GM23338 (cell line): ENCODE data around the gene AFF3. TPM values are rescaled to one million over a fixed set of nuclear protein-coding genes. Genes with fewer than 3 reads are reported as not detected.

Experiments used
- ATAC-seq: fragments of 200-7000 bp; cut with Tn5 transposase; 3 replicates; pipeline ENCODE4 v1.9.1; 2020
- DNase-seq: peaks from one replicate; pipeline ENCODE4 v3.0.0-alpha.2; 2015; ENCODE audit warnings: low spot score
- H2AFZ ChIP-seq: fragments of 200-600 bp; sonication (generic); 2 replicates; pipeline ENCODE4 v1.8.0; 2016; ENCODE audit warnings: antibody characterized with exemption, mild to moderate bottlenecking, moderate library complexity
- H3F3A ChIP-seq: fragments of 200-600 bp; sonication (generic); replicated peaks from 2 replicates; pipeline ENCODE4 v1.8.0; 2017; ENCODE audit warnings: antibody characterized with exemption, mixed run types, low read depth
- H3K27ac ChIP-seq: fragments of 200-600 bp; sonication (generic); 2 replicates; pipeline ENCODE4 v1.6.1; 2016; ENCODE audit warnings: low read depth
- H3K27me3 ChIP-seq: fragments of 200-600 bp; sonication (generic); 2 replicates; pipeline ENCODE4 v1.8.0; 2016; ENCODE audit warnings: mild to moderate bottlenecking, mixed run types, moderate library complexity; ENCODE audit not compliant: insufficient read depth
- H3K36me3 ChIP-seq: fragments of 200-600 bp; sonication (generic); 2 replicates; pipeline ENCODE4 v1.8.0; 2016; ENCODE audit warnings: mild to moderate bottlenecking; ENCODE audit not compliant: insufficient read depth
- H3K4me1 ChIP-seq: fragments of 200-600 bp; sonication (generic); 2 replicates; pipeline ENCODE4 v1.8.0; 2016; ENCODE audit warnings: mild to moderate bottlenecking, moderate library complexity; ENCODE audit not compliant: insufficient read depth
- H3K4me2 ChIP-seq: fragments of 200-600 bp; sonication (generic); 2 replicates; pipeline ENCODE4 v1.7.1; 2017; ENCODE audit warnings: mixed run types
- H3K4me3 ChIP-seq: fragments of 200-600 bp; sonication (generic); 2 replicates; pipeline ENCODE4 v1.6.1; 2016; ENCODE audit warnings: mixed run types
- H3K79me2 ChIP-seq: fragments of 200-600 bp; sonication (generic); replicated peaks from 2 replicates; pipeline ENCODE4 v1.8.0; 2017; ENCODE audit warnings: mild to moderate bottlenecking; ENCODE audit not compliant: insufficient read depth
- H3K9me2 ChIP-seq: fragments of 200-600 bp; sonication (generic); 2 replicates; pipeline ENCODE4 v1.8.0; 2017; ENCODE audit not compliant: insufficient read depth
- H4K20me1 ChIP-seq: fragments of 200-600 bp; sonication (generic); replicated peaks from 2 replicates; pipeline ENCODE4 v1.8.0; 2017; ENCODE audit warnings: mild to moderate bottlenecking; ENCODE audit not compliant: insufficient read depth
- H3K27ac Mint-ChIP-seq: 2 replicates; pipeline ENCODE4 v1.8.0; 2020; ENCODE audit warnings: inconsistent platforms, mild to moderate bottlenecking, moderate library complexity, mixed read lengths
- H3K27me3 Mint-ChIP-seq: 3 replicates; pipeline ENCODE4 v1.8.0; 2022; ENCODE audit warnings: low read depth, mild to moderate bottlenecking, moderate library complexity, mixed read lengths, inconsistent platforms; ENCODE audit not compliant: insufficient read depth, poor library complexity
- H3K36me3 Mint-ChIP-seq: 3 replicates; pipeline ENCODE4 v1.8.0; 2021; ENCODE audit warnings: low read depth, mild to moderate bottlenecking, inconsistent platforms, moderate library complexity, mixed read lengths
- H3K4me1 Mint-ChIP-seq: 3 replicates; pipeline ENCODE4 v1.8.0; 2020; ENCODE audit warnings: mild to moderate bottlenecking, inconsistent platforms, mixed read lengths
- H3K4me3 Mint-ChIP-seq: 3 replicates; pipeline ENCODE4 v1.8.0; 2021; ENCODE audit warnings: moderate library complexity, mild to moderate bottlenecking, inconsistent platforms, mixed read lengths
- H3K9me3 Mint-ChIP-seq: 3 replicates; pipeline ENCODE4 v1.8.0; 2020; ENCODE audit warnings: moderate library complexity, mild to moderate bottlenecking, inconsistent platforms, mixed read lengths
- EZH2phosphoT487 ChIP-seq: fragments of 200-600 bp; sonication (generic); IDR thresholded peaks from one replicate; pipeline ENCODE4 v1.8.1; 2018; ENCODE audit warnings: antibody characterized with exemption; ENCODE audit not compliant: unreplicated experiment
- JUNB ChIP-seq: IDR thresholded peaks from one replicate; pipeline ENCODE4 v1.6.1; 2016; ENCODE audit warnings: antibody characterized with exemption; ENCODE audit not compliant: unreplicated experiment
- POLR2AphosphoS5 ChIP-seq: IDR thresholded peaks from 2 replicates; pipeline ENCODE4 v1.6.1; 2016; ENCODE audit warnings: antibody characterized with exemption, low read depth
- ZNF114 ChIP-seq: fragments of 250-450 bp; sonication (Bioruptor Pico); IDR thresholded peaks from 2 replicates; pipeline ENCODE4 v1.5.0; 2020; ENCODE audit warnings: mild to moderate bottlenecking, moderate library complexity
- ZNF331 ChIP-seq: fragments of 250-450 bp; sonication (Bioruptor Pico); IDR thresholded peaks from 2 replicates; pipeline ENCODE4 v1.5.0; 2020; ENCODE audit warnings: low read depth, mild to moderate bottlenecking, moderate library complexity
- polyA plus RNA-seq: library from polyadenylated mRNA; unstranded; fragments of >200 nt; fragmentation: Nextera tagmentation; extraction: Ambion mirVana; gene quantifications from 2 replicates; pipeline ENCODE4 v1.2.1, GENCODE V29; 2016
- total RNA-seq: library from RNA; depleted of rRNA; stranded (reverse); fragments of >200 nt; shearing (Covaris generic); gene quantifications from 2 replicates; pipeline ENCODE4 v1.2.3, GENCODE V29; 2014
- TF ChIP-seq, protein P1 (sequence below): fragments of 250-450 bp; sonication (Bioruptor Pico); IDR thresholded peaks from 2 replicates; pipeline ENCODE4 v1.5.0; 2020; ENCODE audit warnings: mild to moderate bottlenecking, moderate library complexity
- TF ChIP-seq, protein P2 (sequence below), 2 experiments: fragments of 200-600 bp in 1 of 2; sonication (generic) in 1 of 2; conservative IDR thresholded peaks; 2 replicates each; pipeline versions ENCODE4 v1.5.1 to v1.6.1; 2016 to 2017; ENCODE audit warnings: antibody characterized with exemption in 2 of 2, low read depth in 2 of 2, mild to moderate bottlenecking in 2 of 2, moderate library complexity in 1 of 2

AFF3 gene
- total and polyA plus RNA-seq, 2 experiments from 2014 or later, result 0.73 to 1.4 TPM

DNA sequence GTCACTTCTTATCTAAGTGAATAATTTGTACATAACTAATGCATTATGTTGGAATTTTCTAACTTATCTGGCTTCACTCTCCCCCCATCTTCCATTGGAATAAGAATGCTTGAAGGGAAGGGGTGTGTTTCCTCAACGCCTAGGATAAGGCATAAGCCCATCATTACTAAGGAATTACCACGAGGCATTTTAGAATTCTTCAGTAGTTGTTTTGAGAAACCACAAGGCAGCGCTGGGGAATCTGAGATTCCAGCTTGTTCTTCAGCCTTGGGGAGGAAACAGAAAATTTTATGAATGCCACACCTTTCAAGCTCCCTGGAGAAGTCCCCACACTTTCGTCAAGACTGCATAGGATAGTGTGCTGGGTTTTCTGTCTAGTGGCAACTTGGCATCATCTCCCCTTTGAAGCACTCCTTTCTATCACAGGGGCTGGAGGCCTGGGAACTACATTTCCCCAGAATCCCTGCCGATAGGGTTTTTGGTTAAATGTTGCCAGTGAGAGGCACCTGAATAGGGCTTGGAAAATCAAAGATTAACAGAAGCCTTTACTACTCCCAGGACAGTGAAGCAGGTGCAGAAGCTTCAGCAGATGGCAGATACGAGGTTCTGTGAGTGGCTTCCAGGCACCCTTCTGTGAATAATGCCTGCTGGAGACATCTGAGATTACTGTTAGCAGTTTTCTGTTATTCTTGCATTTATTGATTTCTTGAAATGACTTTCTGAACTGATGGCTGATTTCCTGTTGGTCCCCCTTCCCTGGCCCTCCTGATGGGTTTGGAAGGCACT is 459.9 kb downstream of the AFF3 start (continued):
- TF ChIP-seq, protein P1, sequence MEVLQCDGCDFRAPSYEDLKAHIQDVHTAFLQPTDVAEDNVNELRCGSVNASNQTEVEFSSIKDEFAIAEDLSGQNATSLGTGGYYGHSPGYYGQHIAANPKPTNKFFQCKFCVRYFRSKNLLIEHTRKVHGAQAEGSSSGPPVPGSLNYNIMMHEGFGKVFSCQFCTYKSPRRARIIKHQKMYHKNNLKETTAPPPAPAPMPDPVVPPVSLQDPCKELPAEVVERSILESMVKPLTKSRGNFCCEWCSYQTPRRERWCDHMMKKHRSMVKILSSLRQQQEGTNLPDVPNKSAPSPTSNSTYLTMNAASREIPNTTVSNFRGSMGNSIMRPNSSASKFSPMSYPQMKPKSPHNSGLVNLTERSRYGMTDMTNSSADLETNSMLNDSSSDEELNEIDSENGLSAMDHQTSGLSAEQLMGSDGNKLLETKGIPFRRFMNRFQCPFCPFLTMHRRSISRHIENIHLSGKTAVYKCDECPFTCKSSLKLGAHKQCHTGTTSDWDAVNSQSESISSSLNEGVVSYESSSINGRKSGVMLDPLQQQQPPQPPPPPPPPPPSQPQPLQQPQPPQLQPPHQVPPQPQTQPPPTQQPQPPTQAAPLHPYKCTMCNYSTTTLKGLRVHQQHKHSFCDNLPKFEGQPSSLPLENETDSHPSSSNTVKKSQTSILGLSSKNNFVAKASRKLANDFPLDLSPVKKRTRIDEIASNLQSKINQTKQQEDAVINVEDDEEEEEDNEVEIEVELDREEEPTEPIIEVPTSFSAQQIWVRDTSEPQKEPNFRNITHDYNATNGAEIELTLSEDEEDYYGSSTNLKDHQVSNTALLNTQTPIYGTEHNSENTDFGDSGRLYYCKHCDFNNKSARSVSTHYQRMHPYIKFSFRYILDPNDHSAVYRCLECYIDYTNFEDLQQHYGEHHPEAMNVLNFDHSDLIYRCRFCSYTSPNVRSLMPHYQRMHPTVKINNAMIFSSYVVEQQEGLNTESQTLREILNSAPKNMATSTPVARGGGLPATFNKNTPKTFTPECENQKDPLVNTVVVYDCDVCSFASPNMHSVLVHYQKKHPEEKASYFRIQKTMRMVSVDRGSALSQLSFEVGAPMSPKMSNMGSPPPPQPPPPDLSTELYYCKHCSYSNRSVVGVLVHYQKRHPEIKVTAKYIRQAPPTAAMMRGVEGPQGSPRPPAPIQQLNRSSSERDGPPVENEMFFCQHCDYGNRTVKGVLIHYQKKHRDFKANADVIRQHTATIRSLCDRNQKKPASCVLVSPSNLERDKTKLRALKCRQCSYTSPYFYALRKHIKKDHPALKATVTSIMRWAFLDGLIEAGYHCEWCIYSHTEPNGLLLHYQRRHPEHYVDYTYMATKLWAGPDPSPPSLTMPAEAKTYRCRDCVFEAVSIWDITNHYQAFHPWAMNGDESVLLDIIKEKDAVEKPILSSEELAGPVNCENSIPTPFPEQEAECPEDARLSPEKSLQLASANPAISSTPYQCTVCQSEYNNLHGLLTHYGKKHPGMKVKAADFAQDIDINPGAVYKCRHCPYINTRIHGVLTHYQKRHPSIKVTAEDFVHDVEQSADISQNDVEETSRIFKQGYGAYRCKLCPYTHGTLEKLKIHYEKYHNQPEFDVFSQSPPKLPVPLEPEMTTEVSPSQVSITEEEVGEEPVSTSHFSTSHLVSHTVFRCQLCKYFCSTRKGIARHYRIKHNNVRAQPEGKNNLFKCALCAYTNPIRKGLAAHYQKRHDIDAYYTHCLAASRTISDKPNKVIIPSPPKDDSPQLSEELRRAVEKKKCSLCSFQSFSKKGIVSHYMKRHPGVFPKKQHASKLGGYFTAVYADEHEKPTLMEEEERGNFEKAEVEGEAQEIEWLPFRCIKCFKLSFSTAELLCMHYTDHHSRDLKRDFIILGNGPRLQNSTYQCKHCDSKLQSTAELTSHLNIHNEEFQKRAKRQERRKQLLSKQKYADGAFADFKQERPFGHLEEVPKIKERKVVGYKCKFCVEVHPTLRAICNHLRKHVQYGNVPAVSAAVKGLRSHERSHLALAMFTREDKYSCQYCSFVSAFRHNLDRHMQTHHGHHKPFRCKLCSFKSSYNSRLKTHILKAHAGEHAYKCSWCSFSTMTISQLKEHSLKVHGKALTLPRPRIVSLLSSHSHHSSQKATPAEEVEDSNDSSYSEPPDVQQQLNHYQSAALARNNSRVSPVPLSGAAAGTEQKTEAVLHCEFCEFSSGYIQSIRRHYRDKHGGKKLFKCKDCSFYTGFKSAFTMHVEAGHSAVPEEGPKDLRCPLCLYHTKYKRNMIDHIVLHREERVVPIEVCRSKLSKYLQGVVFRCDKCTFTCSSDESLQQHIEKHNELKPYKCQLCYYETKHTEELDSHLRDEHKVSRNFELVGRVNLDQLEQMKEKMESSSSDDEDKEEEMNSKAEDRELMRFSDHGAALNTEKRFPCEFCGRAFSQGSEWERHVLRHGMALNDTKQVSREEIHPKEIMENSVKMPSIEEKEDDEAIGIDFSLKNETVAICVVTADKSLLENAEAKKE, result no peak

DNA sequence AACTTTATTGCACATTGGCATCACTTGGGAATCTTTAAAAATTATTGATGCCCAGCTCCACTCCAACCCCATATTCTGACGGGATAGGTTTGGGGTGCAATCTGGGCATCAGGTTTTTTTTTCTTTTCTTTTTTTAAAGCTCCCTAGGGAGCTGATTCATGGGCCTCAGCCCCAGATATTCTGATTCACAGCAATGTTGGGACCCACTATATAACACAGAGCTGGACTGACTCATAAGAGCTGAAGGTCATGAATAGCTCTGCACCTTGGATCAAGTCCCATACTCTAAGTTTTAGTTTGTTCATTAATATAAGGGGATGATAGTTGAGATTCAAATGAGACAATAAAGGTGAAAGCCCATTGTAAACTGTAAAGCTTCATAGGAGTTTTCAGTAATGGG is 461.4 kb downstream of the AFF3 start:
- DNase-seq (no peak), ATAC-seq (no peak)
- Histone ChIP-seq H3K4me1 (no peaks in the 10 kb centered on the region), H3K27ac (no peak overlapping the region), H3K4me2 (no peak overlapping the region), H3K27me3 (no peaks in the 10 kb centered on the region), H3K4me3 (no peak overlapping the region), H4K20me1 (no peaks in the 10 kb centered on the region), H3K9me2 (peaks cover 4% of the 10 kb centered on the region; the same call in 1 of the 2 replicates), H3K79me2 (no peaks in the 10 kb centered on the region), H2AFZ (no peak overlapping the region), H3K36me3 (no peaks in the 10 kb centered on the region), H3F3A (no peaks in the 10 kb centered on the region)
- Mint-ChIP-seq H3K27ac (no peak overlapping the region), H3K27me3 (no peaks in the 10 kb centered on the region), H3K9me3 (no peaks in the 10 kb centered on the region), H3K36me3 (no peaks in the 10 kb centered on the region), H3K4me3 (no peak overlapping the region), H3K4me1 (peaks cover 5% of the 10 kb centered on the region; the same call in 1 of the 3 replicates)
- TF ChIP-seq JUNB (no peak), EZH2phosphoT487 (no peak), ZNF331 (no peak), ZNF114 (CRISPR knock-in tag) (no peak), POLR2AphosphoS5 (no peak)
- TF ChIP-seq, protein P1, result no peak
- TF ChIP-seq, protein P2, sequence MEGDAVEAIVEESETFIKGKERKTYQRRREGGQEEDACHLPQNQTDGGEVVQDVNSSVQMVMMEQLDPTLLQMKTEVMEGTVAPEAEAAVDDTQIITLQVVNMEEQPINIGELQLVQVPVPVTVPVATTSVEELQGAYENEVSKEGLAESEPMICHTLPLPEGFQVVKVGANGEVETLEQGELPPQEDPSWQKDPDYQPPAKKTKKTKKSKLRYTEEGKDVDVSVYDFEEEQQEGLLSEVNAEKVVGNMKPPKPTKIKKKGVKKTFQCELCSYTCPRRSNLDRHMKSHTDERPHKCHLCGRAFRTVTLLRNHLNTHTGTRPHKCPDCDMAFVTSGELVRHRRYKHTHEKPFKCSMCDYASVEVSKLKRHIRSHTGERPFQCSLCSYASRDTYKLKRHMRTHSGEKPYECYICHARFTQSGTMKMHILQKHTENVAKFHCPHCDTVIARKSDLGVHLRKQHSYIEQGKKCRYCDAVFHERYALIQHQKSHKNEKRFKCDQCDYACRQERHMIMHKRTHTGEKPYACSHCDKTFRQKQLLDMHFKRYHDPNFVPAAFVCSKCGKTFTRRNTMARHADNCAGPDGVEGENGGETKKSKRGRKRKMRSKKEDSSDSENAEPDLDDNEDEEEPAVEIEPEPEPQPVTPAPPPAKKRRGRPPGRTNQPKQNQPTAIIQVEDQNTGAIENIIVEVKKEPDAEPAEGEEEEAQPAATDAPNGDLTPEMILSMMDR (conservative IDR thresholded peaks at IDR 0.05; ENCODE audit: low read depth in 2 of 2), result no peak
